Neural progenitor cell (in vitro differentiated cells): ENCODE measurements around the gene WDR45B. TPM values are rescaled to one million over a fixed set of nuclear protein-coding genes. Genes with fewer than 3 reads are reported as not detected.
A peak's percentile ranks its signal among the peaks of the same experiment; 100 is the strongest.

Source experiments
- DNase-seq: peaks from one replicate; pipeline ENCODE4 v3.0.0-alpha.2; 2016; ENCODE audit warnings: low spot score
- H2AFZ ChIP-seq: fragments of 200-600 bp; sonication (generic); replicated peaks from 2 replicates; pipeline ENCODE4 v1.6.1; 2016; ENCODE audit warnings: antibody characterized with exemption
- H3F3A ChIP-seq: fragments of 200-600 bp; sonication (generic); 2 replicates; pipeline ENCODE4 v1.6.1; 2016; ENCODE audit warnings: antibody characterized with exemption, low read depth
- H3K27ac ChIP-seq: fragments of 200-600 bp; sonication (generic); 2 replicates; pipeline ENCODE4 v1.5.1; 2016; ENCODE audit warnings: mild to moderate bottlenecking
- H3K27me3 ChIP-seq: fragments of 200-600 bp; sonication (generic); 2 replicates; pipeline ENCODE4 v1.6.1; 2016; ENCODE audit warnings: mild to moderate bottlenecking, moderate library complexity
- H3K36me3 ChIP-seq: fragments of 200-600 bp; sonication (generic); 2 replicates; pipeline ENCODE4 v1.5.1; 2016
- H3K4me1 ChIP-seq: fragments of 200-600 bp; sonication (generic); 2 replicates; pipeline ENCODE4 v1.6.1; 2016; ENCODE audit warnings: mixed run types
- H3K4me2 ChIP-seq: fragments of 200-600 bp; sonication (generic); 2 replicates; pipeline ENCODE4 v1.6.1; 2016
- H3K4me3 ChIP-seq: fragments of 200-600 bp; sonication (generic); 2 replicates; pipeline ENCODE4 v1.5.1; 2016
- H3K79me2 ChIP-seq: fragments of 200-600 bp; sonication (generic); 2 replicates; pipeline ENCODE4 v1.6.1; 2016; ENCODE audit warnings: low read depth
- H3K9ac ChIP-seq: fragments of 200-600 bp; sonication (generic); 2 replicates; pipeline ENCODE4 v1.6.1; 2016
- H3K9me3 ChIP-seq: fragments of 200-600 bp; sonication (generic); 2 replicates; pipeline ENCODE4 v1.5.1; 2016; ENCODE audit warnings: low read depth
- H4K20me1 ChIP-seq: fragments of 200-600 bp; sonication (generic); 2 replicates; pipeline ENCODE4 v1.6.1; 2016; ENCODE audit warnings: low read depth
- H3K27ac Mint-ChIP-seq: 3 replicates; pipeline ENCODE4 v1.8.0; 2021; ENCODE audit warnings: mixed read lengths
- H3K27me3 Mint-ChIP-seq: 2 replicates; pipeline ENCODE4 v1.8.0; 2022; ENCODE audit warnings: low read depth, mild to moderate bottlenecking, inconsistent platforms, moderate library complexity, mixed read lengths; ENCODE audit not compliant: insufficient read depth
- H3K36me3 Mint-ChIP-seq: 3 replicates; pipeline ENCODE4 v1.8.0; 2021; ENCODE audit warnings: mixed read lengths
- H3K4me1 Mint-ChIP-seq: 3 replicates; pipeline ENCODE4 v1.8.0; 2021; ENCODE audit warnings: mixed read lengths
- H3K4me3 Mint-ChIP-seq: 3 replicates; pipeline ENCODE4 v1.8.0; 2021; ENCODE audit warnings: mild to moderate bottlenecking, moderate library complexity, mixed read lengths
- H3K9me3 Mint-ChIP-seq: 3 replicates; pipeline ENCODE4 v1.8.0; 2020; ENCODE audit warnings: mixed read lengths
- CTCF ChIP-seq: fragments of 200-600 bp; sonication (generic); IDR thresholded peaks from 2 replicates; pipeline ENCODE4 v1.5.1; 2017; ENCODE audit warnings: antibody characterized with exemption, mild to moderate bottlenecking
- EZH2 ChIP-seq: fragments of 200-600 bp; sonication (generic); IDR thresholded peaks from 2 replicates; pipeline ENCODE4 v1.6.1; 2017; ENCODE audit warnings: antibody characterized with exemption, mild to moderate bottlenecking, moderate library complexity
- EZH2phosphoT487 ChIP-seq: fragments of 200-600 bp; sonication (generic); IDR thresholded peaks from 2 replicates; pipeline ENCODE4 v1.6.1; 2017; ENCODE audit warnings: antibody characterized with exemption
- total RNA-seq: library from RNA; depleted of rRNA; stranded (reverse); fragments of >200 nt; gene quantifications from 2 replicates; pipeline ENCODE4 v1.2.3, GENCODE V29; 2015; ENCODE audit warnings: low replicate concordance

WDR45B gene
- total RNA-seq, 1 donor from 2014 or later: 110 TPM

- peaks cover 5% of the 10 kb centered on the region for H3K27me3 Mint-ChIP-seq
- peaks cover 14% of the 10 kb centered on the region for H3K4me1 ChIP-seq
- no peaks in the 10 kb centered on the region for H3K27me3 ChIP-seq
- no peak overlapping the region for H3K4me3 ChIP-seq
- no peak overlapping the region for H3K9ac ChIP-seq
- no peaks in the 10 kb centered on the region for H3K36me3 ChIP-seq
- no peak overlapping the region for H2AFZ ChIP-seq
- peak overlapping the region; percentile 16 for H3K4me3 Mint-ChIP-seq
- no peaks in the 10 kb centered on the region for H3K79me2 ChIP-seq
- peak overlapping the region; percentile 95 for H3K27ac Mint-ChIP-seq
- peaks cover 3% of the 10 kb centered on the region for H3K36me3 Mint-ChIP-seq
- H3K27ac ChIP-seq: no peak overlapping the region
- no peak for TF ChIP-seq EZH2
- no peak for TF ChIP-seq CTCF
- no peak for TF ChIP-seq EZH2phosphoT487
- DNase-seq: no peak
- H3K9me3 Mint-ChIP-seq: no peaks in the 10 kb centered on the region
- H3F3A ChIP-seq: peaks cover 2% of the 10 kb centered on the region
- H3K9me3 ChIP-seq: no peaks in the 10 kb centered on the region
- peak overlapping the region; percentile 55 for H3K4me2 ChIP-seq
- peaks cover 13% of the 10 kb centered on the region for H3K4me1 Mint-ChIP-seq
- H4K20me1 ChIP-seq: no peaks in the 10 kb centered on the region
Observed at GRCh38 chr17:82665217-82665616, 17.0 kb upstream of the WDR45B start.

- Histone ChIP-seq H3K4me1 (peaks cover 14% of the 10 kb centered on the region), H3K4me3 (no peak overlapping the region), H3K9ac (peak overlapping the region; percentile 20), H2AFZ (peak overlapping the region; percentile 34), H3K27me3 (no peaks in the 10 kb centered on the region), H3K4me2 (peak overlapping the region; percentile 55), H3K79me2 (no peaks in the 10 kb centered on the region), H3K27ac (no peak overlapping the region), H3K36me3 (no peaks in the 10 kb centered on the region), H4K20me1 (no peaks in the 10 kb centered on the region), H3K9me3 (no peaks in the 10 kb centered on the region), H3F3A (peaks cover 5% of the 10 kb centered on the region)
- Mint-ChIP-seq H3K27ac (peak overlapping the region; percentile 95), H3K27me3 (peaks cover 5% of the 10 kb centered on the region), H3K9me3 (peaks cover 3% of the 10 kb centered on the region), H3K4me1 (peaks cover 13% of the 10 kb centered on the region), H3K4me3 (peak overlapping the region; percentile 16), H3K36me3 (peaks cover 7% of the 10 kb centered on the region)
- DNase-seq: peak; percentile 44
- TF ChIP-seq EZH2 (no peak), EZH2phosphoT487 (no peak), CTCF (no peak)
Observed at GRCh38 chr17:82664701-82665182, 16.5 kb upstream of the WDR45B start.

GRCh38 chr17:82664276-82664575, 16.0 kb upstream of the WDR45B start:
- no peaks in the 10 kb centered on the region for H3K27me3 ChIP-seq
- H3K27me3 Mint-ChIP-seq: peaks cover 5% of the 10 kb centered on the region
- no peak overlapping the region for H3K27ac ChIP-seq
- H3K9me3 Mint-ChIP-seq: peaks cover 4% of the 10 kb centered on the region
- no peak overlapping the region for H3K4me3 Mint-ChIP-seq
- peaks cover 5% of the 10 kb centered on the region for H3F3A ChIP-seq
- peaks cover 13% of the 10 kb centered on the region for H3K4me1 Mint-ChIP-seq
- DNase-seq: no peak
- H3K36me3 Mint-ChIP-seq: peaks cover 12% of the 10 kb centered on the region
- peaks cover 14% of the 10 kb centered on the region for H3K4me1 ChIP-seq
- no peaks in the 10 kb centered on the region for H3K9me3 ChIP-seq
- H3K9ac ChIP-seq: no peak overlapping the region
- no peak overlapping the region for H3K4me2 ChIP-seq
- H2AFZ ChIP-seq: no peak overlapping the region
- no peak for TF ChIP-seq CTCF
- H3K79me2 ChIP-seq: no peaks in the 10 kb centered on the region
- H4K20me1 ChIP-seq: no peaks in the 10 kb centered on the region
- H3K27ac Mint-ChIP-seq: no peak overlapping the region
- no peaks in the 10 kb centered on the region for H3K36me3 ChIP-seq
- H3K4me3 ChIP-seq: no peak overlapping the region
